OCI-LY3 (cell line): ENCODE data around the gene KYNU.

Experiments used
- H2AFZ ChIP-seq: fragments of 200-600, 300-600 bp; shearing (Covaris generic); 2 replicates; pipeline ENCODE4 v1.6.0; 2014; ENCODE audit warnings: antibody characterized with exemption, low read depth, low read length
- H3K27ac ChIP-seq: fragments of 200-600, 300-600 bp; sonication (generic); 2 replicates; pipeline ENCODE4 v1.5.1; 2014; ENCODE audit warnings: mild to moderate bottlenecking, low read length, moderate library complexity, mixed read lengths
- H3K27me3 ChIP-seq: fragments of 200-600, 300-600 bp; sonication (generic); 2 replicates; pipeline ENCODE4 v1.6.1; 2014; ENCODE audit warnings: low read depth, low read length, mixed read lengths
- H3K36me3 ChIP-seq: fragments of 200-600, 300-600 bp; sonication (generic); replicated peaks from 2 replicates; pipeline ENCODE3; 2014; ENCODE audit warnings: low read depth, low read length, mixed read lengths
- H3K4me1 ChIP-seq: fragments of 300-600, 200-600 bp; sonication (generic); 2 replicates; pipeline ENCODE4 v1.6.1; 2014; ENCODE audit warnings: low read length, mixed read lengths
- H3K4me2 ChIP-seq: fragments of 200-600, 300-600 bp; sonication (generic); 2 replicates; pipeline ENCODE4 v1.6.1; 2014; ENCODE audit warnings: low read length, mixed read lengths
- H3K4me3 ChIP-seq: fragments of 300-600, 200-600 bp; sonication (generic); 2 replicates; pipeline ENCODE4 v1.5.1; 2014; ENCODE audit warnings: antibody characterized with exemption, mild to moderate bottlenecking, low read length, moderate library complexity
- H3K79me2 ChIP-seq: fragments of 300-600, 200-600 bp; shearing (Covaris generic); 2 replicates; pipeline ENCODE4 v1.6.1; 2014; ENCODE audit warnings: mild to moderate bottlenecking, low read length, mixed read lengths
- H3K9ac ChIP-seq: fragments of 300-600, 200-600 bp; shearing (Covaris generic); 2 replicates; pipeline ENCODE4 v1.6.0; 2014; ENCODE audit warnings: mild to moderate bottlenecking, low read length, moderate library complexity
- H3K9me3 ChIP-seq: fragments of 200-600, 300-600 bp; shearing (Covaris generic); 2 replicates; pipeline ENCODE4 v1.6.1; 2014; ENCODE audit warnings: low read length, mixed read lengths; ENCODE audit not compliant: insufficient read depth
- H4K20me1 ChIP-seq: fragments of 200-600, 300-600 bp; sonication (generic); 2 replicates; pipeline ENCODE4 v1.6.1; 2016; ENCODE audit warnings: low read length, mixed read lengths; ENCODE audit not compliant: insufficient read depth
- EZH2phosphoT487 ChIP-seq: fragments of 200-600 bp; shearing (Covaris generic); IDR thresholded peaks from 2 replicates; pipeline ENCODE4 v1.6.1; 2018; ENCODE audit warnings: antibody characterized with exemption, mixed run types, low read depth
- TF ChIP-seq, protein P1 (sequence below): fragments of 200-600, 300-600 bp; sonication (generic); IDR thresholded peaks from 2 replicates; pipeline ENCODE4 v1.5.1; 2014; ENCODE audit warnings: antibody characterized with exemption, low read length, low read depth

Gene KYNU

GRCh38 chr2:142936629-142937028, 59.2 kb downstream of the KYNU start:
- no peaks in the 10 kb centered on the region for H3K36me3 ChIP-seq
- H4K20me1 ChIP-seq, result no peaks in the 10 kb centered on the region
- no peaks in the 10 kb centered on the region for H3K79me2 ChIP-seq
- no peak overlapping the region for H3K4me2 ChIP-seq
- no peak overlapping the region for H3K27ac ChIP-seq
- H3K9me3 ChIP-seq, result no peaks in the 10 kb centered on the region
- no peaks in the 10 kb centered on the region for H3K27me3 ChIP-seq
- H3K9ac ChIP-seq, result no peak overlapping the region
- H2AFZ ChIP-seq, result no peak overlapping the region
- no peak overlapping the region for H3K4me3 ChIP-seq
- no peaks in the 10 kb centered on the region for H3K4me1 ChIP-seq
- TF ChIP-seq, protein P1, sequence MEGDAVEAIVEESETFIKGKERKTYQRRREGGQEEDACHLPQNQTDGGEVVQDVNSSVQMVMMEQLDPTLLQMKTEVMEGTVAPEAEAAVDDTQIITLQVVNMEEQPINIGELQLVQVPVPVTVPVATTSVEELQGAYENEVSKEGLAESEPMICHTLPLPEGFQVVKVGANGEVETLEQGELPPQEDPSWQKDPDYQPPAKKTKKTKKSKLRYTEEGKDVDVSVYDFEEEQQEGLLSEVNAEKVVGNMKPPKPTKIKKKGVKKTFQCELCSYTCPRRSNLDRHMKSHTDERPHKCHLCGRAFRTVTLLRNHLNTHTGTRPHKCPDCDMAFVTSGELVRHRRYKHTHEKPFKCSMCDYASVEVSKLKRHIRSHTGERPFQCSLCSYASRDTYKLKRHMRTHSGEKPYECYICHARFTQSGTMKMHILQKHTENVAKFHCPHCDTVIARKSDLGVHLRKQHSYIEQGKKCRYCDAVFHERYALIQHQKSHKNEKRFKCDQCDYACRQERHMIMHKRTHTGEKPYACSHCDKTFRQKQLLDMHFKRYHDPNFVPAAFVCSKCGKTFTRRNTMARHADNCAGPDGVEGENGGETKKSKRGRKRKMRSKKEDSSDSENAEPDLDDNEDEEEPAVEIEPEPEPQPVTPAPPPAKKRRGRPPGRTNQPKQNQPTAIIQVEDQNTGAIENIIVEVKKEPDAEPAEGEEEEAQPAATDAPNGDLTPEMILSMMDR, result no peak
- TF ChIP-seq EZH2phosphoT487, result no peak

DNA sequence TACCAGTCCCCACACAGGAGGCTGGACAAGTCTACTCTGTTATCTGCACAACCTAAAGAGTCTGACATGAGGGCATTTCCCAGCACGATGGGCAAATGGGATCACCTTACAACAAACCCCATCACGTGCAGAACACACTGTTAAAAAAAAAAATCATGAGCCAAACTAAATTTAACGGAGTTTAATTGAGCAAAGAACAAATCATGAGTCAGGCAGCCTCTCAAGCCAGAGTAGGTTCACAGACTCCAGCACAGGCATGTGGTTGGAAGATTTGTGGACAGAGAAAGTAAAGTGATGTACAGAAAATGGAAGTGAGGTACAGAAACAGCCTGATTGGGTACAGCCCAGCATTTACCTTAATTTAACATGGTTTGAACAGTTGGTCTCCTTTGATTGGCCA, 59.9 kb downstream of the KYNU start:
- no peaks in the 10 kb centered on the region for H3K9me3 ChIP-seq
- no peak overlapping the region for H3K4me3 ChIP-seq
- no peaks in the 10 kb centered on the region for H3K27me3 ChIP-seq
- H3K4me1 ChIP-seq, result no peaks in the 10 kb centered on the region
- no peaks in the 10 kb centered on the region for H3K79me2 ChIP-seq
- H3K4me2 ChIP-seq, result no peak overlapping the region
- TF ChIP-seq EZH2phosphoT487, result no peak
- TF ChIP-seq, protein P1, result no peak
- H3K9ac ChIP-seq, result no peak overlapping the region
- H3K27ac ChIP-seq, result no peak overlapping the region
- H3K36me3 ChIP-seq, result no peaks in the 10 kb centered on the region
- H4K20me1 ChIP-seq, result no peaks in the 10 kb centered on the region
- H2AFZ ChIP-seq, result no peak overlapping the region

DNA sequence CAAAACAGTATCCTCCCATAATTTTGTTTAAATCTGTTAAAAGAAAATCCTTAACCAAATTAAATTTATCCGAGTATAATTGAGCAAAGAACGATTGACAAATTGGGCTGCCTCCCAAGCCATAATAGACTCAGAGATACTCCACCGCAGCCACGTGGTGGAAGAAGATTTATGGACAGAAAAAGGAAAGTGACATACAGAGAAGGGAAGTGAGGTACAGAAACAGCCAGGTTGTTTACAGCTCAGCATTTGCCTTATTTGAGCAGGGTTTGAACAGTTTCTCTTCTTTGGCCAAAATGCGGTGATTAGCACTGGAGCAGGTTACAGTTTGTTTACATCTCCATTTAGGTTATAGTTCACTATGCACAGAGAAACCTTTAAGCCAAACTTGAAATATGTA, 60.8 kb downstream of the KYNU start:
- H4K20me1 ChIP-seq, result no peaks in the 10 kb centered on the region
- H3K79me2 ChIP-seq, result no peaks in the 10 kb centered on the region
- no peak overlapping the region for H3K4me3 ChIP-seq
- TF ChIP-seq, protein P1, result no peak
- no peak for TF ChIP-seq EZH2phosphoT487
- H3K4me2 ChIP-seq, result no peak overlapping the region
- no peaks in the 10 kb centered on the region for H3K36me3 ChIP-seq
- H3K27ac ChIP-seq, result no peak overlapping the region
- H3K9ac ChIP-seq, result no peak overlapping the region
- no peaks in the 10 kb centered on the region for H3K9me3 ChIP-seq
- H3K4me1 ChIP-seq, result no peaks in the 10 kb centered on the region
- no peaks in the 10 kb centered on the region for H3K27me3 ChIP-seq
- no peak overlapping the region for H2AFZ ChIP-seq

DNA sequence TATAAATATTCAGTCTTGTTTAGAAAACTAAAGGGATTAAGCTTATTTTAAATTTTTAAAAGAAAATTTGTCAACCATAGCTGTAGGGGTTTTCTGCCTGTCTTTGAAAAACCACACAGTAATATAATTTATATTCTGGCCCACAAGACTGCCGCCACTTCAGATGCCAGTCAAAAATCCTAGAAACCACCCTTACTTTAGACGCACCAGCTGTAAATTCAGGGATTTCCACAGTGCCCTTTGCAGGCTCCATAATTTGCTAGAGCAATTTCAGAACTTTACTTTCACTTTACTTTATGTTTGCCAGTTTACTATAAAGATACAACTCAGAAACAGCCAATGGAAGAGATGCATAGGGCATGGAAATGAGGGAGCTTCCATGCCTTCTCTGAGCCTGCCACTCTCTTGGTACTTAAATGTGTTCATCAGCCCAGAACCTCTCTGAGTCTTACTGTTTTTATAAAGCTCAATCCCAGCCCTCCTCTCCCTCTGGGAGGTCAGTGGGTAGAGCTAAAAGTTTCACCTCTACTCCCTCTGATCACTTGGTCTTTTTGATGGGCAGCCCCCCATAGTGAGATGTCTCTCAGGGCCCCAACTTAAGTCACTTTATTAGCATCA, 63.3 kb downstream of the KYNU start:
- no peaks in the 10 kb centered on the region for H4K20me1 ChIP-seq
- TF ChIP-seq EZH2phosphoT487, result no peak
- TF ChIP-seq, protein P1, result no peak
- no peaks in the 10 kb centered on the region for H3K4me1 ChIP-seq
- H3K79me2 ChIP-seq, result no peaks in the 10 kb centered on the region
- no peak overlapping the region for H2AFZ ChIP-seq
- H3K27ac ChIP-seq, result no peak overlapping the region
- no peak overlapping the region for H3K4me2 ChIP-seq
- no peaks in the 10 kb centered on the region for H3K36me3 ChIP-seq
- no peak overlapping the region for H3K4me3 ChIP-seq
- H3K9ac ChIP-seq, result no peak overlapping the region
- no peaks in the 10 kb centered on the region for H3K9me3 ChIP-seq
- no peaks in the 10 kb centered on the region for H3K27me3 ChIP-seq
